HG03108 (cell line): ENCODE results near the gene HOXD9.

Source experiments
- ATAC-seq: cut with Tn5 transposase; IDR thresholded peaks from one replicate; pipeline ENCODE4 v1.9.1; 2021; ENCODE audit warnings: moderate library complexity; ENCODE audit not compliant: unreplicated experiment

HOXD9 gene

DNA sequence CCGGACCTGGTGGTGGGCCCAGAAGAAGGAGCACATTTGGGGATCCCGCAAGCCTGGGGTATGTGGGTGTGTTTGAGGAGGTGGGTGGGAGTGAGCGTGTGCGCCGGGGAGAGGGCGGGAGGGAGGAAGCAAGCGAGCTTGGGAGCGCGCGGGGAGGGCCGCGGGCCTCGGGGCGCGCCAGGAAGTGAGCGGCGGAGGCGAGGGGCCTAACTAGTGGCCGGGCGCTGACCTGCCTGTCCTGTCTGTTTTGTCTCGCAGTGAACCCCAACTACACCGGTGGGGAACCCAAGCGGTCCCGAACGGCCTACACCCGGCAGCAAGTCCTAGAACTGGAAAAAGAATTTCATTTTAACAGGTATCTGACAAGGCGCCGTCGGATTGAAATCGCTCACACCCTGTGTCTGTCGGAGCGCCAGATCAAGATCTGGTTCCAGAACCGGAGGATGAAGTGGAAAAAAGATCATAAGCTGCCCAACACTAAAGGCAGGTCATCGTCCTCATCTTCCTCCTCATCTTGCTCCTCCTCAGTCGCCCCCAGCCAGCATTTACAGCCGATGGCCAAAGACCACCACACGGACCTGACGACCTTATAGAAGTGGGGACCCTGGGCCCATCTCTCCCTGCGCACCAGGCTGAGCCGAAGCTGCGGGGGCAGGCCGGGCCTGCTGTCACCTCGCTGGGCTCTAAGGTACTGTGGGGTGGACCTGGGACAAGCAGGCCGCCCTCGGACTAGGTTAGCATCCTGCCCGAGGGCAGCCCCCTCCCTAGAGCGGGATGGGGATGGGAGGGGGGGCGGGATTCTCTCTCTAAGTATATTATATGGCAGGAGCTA lies 30.0 kb downstream of the HOXD9 start:
- ATAC-seq: no peak

DNA sequence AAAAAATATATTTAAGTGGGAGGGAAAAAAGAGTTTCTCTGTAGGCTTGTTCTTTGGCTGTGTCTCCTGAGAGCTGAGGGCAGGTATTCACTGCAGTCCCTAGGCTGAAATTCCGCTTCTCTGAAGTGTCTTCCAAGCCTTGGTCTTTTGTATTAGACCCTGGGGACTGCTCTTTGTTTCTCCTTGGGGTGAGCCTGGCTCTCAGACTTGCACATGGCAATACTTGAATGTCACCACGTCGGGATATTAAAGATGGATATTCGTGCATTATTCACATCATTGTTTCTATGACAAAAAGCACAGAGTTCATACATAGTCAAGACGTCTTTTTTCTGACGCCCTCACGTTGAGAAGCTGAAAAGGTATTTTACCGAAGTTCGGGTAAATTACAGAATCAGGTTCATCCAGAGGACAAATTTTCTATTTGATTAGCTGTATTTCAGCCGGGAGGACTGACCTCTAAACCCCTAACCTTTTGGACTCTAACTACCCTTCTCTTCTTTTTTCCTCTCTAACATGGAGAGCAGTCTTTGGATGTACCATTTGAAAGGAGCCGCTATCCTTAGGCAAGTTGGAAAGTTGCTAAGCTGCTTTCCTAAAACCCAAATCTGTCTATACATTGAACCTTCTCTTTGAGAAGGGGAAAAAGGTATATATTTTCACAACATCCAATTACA lies 32.2 kb downstream of the HOXD9 start:
- no peak for ATAC-seq

DNA sequence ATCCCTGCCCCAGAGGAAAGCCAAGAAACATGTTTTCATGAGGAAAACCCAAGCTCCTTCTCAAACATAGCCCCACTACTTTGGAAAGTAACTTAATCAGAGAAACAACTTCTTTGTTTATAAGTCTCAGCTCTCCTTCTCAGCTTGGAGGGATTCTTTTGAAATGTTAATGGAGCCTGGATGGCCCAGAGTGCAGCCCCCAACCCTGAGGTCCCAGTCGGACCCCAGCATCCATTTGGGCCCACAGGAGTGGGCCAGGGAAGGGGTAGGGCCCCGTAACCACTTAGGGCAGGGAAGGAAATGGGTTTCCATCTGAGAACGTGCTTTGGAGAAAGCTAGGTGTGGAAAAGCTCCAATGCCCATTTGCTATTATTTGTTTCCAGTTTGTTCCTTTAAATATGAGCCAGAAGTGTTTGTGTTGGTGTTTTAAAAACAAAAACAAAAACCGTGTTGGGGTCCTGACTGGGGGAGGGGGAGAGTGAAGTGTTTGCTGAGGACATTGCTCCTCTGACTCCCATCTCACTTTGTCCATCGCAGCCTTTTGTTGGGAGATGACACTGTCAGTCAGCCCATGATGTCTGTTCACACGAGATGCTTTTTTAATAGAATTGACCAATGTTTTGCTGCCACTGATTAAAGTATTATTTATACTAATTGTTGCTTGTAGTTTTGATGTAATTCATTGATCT lies 33.0 kb downstream of the HOXD9 start:
- ATAC-seq: no peak

DNA sequence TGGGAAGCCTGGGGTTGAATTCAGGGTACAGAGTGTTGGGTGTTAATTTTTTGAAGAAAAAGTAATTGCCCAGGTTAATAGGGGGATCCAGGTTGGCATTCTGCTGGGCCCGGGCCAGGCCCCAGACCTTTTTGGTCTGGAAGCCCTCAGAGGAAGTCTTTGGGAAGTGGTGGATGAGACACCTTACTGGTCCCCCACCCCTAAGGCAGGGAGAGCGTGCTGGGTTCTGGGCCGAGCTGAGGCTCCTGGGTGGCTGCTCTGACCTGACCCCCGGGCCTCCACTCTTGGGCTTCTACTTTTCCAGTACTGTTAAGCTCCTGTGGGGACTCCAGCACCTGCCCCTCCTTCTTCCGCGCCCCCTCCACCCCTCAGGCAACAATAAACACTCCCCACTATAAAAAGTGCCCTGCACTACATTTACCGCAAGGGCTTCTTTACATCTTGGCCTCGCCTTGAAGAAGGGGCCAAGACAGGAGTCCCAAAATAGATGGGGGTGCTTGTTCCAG lies 33.8 kb downstream of the HOXD9 start:
- ATAC-seq: no peak

DNA sequence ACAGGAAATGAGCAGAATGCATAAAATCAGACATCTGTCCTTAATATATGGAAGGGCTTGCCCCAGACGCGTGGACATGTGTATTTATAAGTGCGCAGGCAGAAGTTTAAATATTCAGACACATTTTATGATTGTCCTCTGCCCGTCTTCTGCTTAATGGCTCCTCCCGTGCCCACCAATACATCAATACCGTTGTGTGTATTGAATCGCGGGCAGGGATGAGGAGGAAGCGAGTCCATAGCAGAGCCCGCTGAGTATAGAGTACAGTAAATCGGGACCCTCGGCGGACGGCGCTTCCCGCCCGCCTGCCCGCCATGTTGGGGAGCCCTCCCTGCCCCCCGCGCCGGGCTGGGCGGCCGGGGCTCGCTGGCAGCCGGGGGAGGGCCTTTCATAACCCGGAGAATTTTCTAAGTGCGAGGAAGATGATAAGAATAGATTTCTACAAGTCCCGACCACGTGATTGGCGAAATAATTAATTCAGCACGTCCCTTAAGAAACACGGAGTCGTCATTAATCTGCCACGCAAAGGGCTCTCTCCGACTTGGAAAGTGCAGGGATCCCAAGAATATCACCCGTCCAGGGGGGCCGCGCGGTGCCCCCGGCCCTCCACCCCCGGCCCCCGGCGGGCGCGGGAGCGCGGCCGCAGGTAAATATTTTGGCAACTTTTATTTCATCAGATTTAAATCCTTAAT lies 34.4 kb downstream of the HOXD9 start, which contains the start of gene HOXD3:
TSS of gene HOXD3 (plus strand) at position 501 of the 692 bp plus-strand sequence. CDS start 11,808 bp downstream, outside the sequence.
- no peak for ATAC-seq

DNA sequence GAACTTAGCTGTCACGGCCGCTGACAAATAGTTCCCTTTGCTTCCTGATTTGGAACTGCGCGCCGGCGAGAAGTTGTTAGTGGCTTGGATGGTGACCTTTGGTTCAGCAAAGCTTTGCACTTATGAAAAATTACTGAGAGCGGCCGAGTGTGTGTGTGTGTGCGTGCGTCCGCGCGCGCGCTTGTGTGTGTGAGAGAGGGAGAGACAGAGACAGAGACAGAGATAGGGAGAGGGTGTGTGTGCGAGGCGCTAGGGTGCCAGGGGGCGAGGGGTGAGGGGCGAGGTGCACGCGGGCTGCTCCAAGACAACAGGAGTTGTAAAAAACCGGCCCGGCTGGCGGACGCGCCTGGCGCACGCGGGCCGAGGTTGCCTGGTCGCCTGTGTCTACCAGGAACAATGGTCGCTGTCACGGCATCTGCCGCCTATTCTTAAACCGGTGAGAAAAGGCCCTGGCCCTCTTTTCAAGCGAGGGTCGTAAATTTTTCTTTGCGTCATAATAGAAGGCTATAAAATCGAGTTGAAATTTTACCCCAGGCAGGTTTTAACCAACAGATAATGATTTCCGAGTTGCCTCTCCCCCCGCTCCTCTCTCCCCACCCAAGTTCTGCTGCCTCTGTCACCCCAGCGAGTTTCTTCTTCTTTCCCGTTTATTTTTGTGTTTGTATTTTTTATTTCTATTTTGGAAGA lies 35.1 kb downstream of the HOXD9 start:
- ATAC-seq: no peak

DNA sequence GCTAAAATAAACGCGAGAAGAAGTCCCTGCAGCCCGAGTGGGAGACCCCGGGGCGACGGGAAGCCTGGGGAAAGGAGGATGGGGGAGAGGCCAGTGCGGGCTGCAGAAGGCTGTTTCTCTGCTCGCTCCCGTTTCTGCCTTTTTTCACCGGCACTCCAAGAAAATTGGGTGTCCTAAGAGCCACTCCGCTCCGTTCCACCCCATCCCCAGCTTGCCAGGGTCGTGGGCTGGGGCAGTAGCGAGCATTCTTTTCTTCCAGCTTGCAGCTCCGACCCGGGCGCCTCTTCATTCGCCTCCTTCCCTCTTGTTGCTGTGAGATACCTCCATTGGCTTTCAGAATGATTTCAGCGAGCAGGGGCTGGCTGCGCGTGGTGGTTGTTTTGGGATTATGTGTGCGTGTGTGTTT lies 35.7 kb downstream of the HOXD9 start:
- no peak for ATAC-seq

DNA sequence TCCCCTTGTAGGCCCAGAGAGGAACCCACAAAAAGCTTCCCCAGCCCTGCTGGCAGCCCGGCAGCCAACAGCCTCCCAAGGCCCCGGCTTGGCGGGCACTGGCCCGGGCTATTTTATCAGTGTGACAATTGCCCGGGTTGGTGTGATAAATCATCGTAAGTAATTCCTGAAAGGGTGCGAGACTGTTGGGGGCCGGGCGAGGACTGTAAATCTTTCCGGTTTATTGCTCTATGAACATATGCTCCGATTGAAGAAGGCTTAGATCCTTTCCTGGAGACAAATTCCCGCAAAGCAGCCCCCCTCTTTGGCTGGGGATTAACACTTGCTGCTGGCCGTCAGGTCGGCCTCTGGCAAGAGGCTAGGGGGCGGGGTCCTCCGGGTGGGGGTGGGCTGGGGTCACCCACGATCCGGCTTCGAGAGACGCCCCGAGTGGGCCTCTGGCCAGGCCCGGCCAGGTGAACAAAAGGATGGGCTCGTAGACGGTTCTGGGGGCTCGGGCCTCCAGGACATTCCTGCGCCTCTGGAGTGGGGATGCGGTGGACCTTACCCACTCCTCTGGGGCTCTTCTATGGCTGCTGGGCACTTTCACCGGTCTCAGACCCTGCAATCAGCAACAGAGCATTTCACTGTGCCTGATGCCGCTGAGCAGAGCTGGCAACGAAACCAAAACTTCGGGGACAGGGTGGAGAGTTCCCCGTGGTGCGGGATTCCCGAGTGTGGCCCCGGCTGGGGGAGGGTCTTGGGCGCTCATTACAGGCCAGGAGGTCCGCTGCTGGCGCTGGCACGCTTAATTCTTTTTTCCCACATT lies 36.5 kb downstream of the HOXD9 start:
- no peak for ATAC-seq

DNA sequence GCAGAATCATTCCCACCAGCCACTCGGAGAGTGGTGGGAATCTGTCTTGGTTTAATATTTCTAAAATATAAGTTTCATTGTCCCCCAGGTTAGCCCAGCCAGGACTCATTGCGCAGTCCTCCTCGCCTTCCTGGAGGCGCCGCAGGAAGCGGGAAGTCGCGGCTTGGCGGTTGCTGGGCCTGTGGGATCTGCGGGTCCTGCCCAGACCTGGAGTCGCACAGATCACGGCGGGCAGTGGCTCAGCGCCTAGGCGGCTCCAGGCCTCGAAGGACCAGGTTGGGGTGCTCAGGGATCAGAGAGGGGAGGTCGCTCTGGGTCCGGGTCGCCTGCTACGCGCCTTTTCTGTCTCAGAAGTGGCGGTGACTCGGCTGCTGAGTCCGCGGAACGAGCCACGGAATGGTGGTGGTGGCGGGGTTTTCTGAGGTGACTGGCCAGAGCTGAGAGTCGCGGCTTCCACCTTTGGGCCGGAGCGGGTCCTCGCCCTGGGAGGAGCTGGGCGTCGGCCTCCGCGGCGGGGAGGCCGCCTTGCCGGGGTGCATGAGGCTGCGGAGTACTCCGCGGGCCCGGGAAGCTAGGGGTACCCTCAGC lies 37.2 kb downstream of the HOXD9 start:
- no peak for ATAC-seq

DNA sequence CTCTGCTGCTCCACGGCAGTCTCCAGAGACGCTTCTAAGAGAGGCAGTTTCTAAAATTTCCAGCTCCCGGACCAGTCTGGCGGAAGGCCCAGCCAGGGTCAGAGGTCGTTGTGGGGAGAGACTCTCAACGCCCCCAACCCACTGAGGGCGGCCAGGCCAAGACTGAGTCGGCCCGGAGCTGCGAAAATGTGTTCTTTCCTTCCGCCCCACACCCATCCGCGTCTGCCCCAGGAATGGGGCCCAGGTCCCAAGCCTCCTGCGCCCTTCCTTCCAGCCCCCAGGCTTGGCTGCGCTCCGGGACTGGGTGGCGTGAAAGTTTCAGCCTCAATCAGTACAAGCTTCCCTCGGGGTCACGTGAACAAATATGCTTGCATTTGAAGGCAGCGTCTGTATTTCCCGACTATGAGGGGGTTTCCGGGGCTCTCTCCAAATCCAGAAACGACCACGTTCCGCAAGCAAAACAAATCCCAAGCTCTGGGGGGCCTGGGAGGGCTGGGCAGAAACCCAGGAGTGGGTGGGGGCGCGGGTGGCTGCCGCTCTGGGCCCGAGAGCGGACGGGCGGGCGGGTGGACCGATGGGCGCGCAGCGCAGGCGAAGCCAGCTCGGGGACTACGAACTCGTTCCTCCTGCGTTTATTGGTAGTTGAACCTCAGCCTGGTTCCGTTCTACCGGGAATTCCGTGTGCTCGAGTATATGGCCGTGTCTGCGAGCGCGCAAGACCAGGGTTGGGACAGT lies 37.9 kb downstream of the HOXD9 start:
- no peak for ATAC-seq

DNA sequence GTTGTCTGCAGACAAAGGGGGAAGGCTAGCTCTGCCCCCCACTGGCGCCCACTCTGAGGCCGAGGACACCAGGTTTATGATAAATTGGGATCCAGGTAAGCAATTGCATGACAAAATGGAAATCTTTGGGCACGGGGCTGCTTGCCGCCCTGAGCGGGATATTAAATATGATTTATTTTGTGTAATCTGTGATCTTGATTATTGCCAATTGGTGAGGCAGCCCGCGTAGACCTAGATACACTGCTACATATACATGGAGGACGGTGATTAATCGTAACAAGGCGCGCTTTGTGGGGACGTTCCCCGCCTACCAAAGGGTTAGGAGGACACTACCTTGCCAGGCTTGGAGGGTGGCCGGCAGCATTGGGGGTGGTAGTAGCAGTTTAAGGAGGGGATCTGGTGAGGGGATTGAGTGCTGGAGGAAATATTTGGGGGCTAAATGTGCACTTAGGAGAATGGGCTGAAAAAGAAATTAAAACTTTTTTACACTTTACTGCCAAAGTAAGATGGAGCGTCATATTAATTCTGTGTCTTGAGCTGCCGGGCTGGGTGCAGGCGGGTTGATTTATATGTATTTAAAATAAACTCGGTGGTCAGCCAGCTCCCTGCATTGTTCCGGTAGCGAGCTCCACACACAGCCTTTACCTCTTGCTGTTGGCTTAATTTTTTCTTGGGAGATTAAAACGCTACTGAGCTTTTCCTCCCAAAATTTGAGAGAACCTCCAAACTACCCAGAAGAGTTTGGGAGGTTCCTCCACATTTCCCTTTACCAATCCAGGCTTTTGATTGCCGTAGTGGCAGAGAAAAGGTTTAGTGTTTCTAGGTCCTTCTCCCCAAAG lies 38.7 kb downstream of the HOXD9 start:
- ATAC-seq: no peak

DNA sequence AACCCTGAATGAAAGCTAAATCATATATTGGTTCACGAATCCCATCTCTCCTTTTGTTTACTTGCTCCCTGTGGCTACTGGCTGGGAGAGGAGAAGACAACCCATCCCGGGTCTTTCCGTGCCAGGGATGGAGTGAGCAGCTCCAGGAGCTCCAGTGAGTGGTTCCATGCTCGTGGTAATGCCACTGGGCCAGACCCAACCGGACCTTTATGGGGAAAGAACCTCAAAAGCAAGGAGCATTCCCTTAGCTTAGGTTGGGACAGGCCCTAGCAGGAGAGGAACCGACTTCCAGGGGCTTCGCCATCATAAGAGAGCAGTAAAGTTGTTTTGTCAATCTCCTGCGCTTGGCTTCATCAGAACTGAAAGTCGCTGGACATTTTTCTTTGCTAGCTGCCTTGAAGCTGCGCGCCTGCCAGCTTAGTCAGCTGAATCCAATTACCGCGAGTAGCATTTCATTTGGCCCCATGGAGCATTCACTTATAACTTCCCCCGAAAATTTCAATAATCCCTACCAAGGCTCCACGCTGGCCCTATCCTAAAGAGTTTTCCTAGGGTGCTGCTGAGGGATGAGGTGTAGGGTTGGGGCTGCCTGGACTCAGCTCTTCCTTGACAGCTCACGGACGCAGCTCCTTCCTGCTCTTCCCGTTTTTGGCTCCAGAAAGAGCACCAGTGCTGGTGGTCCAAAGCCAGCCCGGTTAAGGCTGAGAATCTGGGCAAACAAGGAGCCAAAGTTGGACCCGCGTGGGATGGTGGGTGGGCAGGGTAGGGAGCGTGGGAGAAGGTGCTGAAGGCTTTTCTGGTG lies 39.5 kb downstream of the HOXD9 start:
- no peak for ATAC-seq

DNA sequence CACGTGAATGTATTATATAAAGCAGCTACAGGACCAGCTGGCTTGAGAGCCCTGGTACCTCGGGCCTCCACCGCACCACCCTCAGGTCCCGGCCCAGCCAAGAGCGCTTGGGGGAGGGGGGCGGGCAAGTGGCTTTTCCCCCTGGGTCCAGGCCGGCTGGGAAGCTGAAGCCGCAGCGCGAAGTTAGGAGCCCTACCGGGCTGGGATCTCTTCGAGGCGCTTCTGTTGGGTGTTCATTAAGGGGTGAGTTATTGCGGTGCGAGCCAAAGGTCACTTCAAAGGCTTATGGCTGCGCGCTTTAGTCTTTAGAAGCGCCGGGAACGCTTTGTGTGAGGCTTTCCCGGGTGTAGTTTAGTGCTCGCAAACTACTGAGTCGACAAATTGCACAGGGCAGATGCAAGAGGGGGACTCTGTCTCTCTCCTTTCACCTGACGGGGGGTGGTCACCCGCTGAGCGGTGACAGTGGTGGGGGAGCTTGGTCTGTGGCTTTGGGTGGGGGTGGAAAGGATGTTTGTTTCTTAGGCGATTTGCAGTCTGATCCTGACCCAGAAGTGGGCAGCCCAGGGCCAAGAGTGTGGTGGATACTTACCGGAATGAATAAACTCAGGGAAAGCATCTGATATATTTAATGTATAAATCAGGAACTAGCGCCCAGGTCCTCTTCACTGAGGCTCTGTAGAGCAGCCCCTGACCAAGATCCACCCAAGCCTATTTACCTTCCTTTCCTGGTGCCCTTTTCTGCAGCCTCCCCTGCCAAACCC lies 40.6 kb downstream of the HOXD9 start:
- ATAC-seq: no peak

DNA sequence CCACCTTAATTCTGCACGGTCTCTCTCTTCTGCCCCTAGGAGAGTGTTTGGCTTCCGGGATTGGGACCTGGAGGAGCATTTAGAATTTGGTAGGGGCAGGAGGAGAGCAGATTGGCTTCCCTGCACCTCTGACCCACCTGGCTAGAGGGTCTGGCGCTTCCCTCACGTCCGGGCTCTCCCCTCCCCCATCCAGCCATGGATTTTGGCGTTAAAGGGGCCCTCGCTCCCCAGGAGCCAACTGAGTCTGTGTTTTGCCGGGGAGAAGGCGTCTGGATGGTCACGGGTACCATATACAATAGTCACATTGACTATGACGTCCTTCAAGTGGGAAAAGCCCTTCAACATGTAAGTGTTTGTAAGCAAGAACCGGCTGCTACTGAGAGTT lies 41.1 kb downstream of the HOXD9 start:
- ATAC-seq: no peak

DNA sequence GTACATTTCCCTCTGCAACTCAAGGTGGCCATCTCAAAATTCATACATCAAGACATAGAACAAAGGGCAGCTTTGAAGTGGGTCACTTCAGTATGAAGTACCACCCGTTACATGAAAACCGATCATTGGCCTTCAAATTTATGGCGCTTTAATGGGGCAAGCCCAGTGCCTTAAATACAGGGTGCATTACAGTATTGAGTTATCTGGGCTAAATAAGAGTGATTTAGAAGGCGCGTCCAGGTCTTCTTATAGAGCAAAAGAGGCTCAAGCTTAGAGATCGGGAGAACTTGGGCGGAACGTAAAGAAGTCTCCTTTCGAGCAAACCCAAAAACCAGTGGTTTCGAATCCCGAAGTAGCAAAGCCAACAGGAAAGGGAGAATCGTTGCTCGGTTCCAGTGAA lies 41.7 kb downstream of the HOXD9 start:
- no peak for ATAC-seq
